Retina (tissue), 1 donor: ENCODE measurements around the gene TRAPPC12.
"Not testable (repeated sequence)": the region's sequence is repeated elsewhere in the genome, so short reads cannot be mapped to it uniquely, and the experiment has no call there.

ENCODE experiments used
- DNase-seq: peaks from one replicate; pipeline ENCODE4 v3.0.0-alpha.2; 2016

TRAPPC12 gene

DNA sequence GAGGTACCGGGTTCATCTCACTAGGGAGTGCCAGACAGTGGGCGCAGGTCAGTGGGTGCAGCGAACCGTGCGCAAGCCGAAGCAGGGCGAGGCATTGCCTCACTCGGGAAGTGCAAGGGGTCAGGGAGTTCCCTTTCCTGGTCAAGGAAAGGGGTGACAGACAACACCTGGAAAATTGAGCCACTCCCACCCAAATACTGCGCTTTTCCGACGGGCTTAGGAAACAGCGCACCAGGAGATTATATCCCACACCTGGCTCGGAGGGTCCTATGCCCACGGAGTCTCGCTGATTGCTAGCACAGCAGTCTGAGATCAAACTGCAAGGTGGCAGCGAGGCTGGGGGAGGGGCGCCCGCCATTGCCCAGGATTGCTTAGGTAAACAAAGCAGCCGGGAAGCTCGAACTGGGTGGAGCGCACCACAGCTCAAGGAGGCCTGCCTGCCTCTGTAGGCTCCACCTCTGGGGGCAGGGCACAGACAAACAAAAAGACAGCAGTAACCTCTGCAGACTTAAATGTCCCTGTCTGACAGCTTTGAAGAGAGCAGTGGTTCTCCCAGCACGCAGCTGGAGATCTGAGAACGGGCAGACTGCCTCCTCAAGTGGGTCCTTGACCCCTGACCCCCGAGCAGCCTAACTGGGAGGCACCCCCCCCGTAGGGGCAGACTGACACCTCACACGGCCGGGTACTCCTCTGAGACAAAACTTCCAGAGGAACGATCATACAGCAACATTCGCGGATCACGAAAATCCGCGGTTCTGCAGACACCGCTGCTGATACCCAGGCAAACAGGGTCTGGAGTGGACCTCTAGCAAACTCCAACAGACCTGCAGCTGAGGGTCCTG lies 9.9 kb upstream of the TRAPPC12 start:
- not testable (repeated sequence) for DNase-seq

DNA sequence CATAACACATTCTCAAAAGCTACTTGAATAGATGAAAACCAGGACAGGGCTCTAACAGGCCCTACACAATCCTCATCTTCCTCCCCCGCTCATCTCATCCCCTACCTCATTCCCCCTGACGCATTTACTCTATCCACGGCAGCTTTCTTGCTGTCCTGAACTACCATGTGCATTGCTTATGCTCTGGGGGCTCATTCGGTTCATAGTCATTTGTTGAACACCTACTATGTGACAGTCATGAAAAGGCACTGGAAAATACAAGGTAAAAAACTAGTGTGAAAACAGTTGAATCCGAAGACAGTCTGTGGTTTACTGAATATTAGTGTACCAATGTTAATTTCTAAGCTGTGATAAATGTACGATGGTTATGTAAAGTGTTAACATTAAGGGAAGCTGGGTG lies 2.7 kb upstream of the TRAPPC12 start:
- no peak for DNase-seq

DNA sequence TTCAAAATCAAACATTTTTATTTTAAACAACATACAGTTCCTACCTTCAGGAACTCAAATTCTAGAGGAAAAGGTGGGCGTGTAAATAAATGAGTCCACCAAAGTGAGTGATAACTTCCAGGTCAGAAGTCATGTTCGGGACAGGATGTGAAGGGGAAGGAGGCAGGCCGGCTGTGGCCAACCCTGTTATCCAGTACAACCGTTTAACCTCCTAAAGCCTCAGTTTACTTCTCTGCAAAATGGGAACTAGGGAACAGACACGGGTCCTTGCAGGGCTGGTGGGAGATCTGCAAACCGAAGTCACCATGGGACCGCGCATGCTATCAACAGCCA lies 2.2 kb upstream of the TRAPPC12 start:
- no peak for DNase-seq

DNA sequence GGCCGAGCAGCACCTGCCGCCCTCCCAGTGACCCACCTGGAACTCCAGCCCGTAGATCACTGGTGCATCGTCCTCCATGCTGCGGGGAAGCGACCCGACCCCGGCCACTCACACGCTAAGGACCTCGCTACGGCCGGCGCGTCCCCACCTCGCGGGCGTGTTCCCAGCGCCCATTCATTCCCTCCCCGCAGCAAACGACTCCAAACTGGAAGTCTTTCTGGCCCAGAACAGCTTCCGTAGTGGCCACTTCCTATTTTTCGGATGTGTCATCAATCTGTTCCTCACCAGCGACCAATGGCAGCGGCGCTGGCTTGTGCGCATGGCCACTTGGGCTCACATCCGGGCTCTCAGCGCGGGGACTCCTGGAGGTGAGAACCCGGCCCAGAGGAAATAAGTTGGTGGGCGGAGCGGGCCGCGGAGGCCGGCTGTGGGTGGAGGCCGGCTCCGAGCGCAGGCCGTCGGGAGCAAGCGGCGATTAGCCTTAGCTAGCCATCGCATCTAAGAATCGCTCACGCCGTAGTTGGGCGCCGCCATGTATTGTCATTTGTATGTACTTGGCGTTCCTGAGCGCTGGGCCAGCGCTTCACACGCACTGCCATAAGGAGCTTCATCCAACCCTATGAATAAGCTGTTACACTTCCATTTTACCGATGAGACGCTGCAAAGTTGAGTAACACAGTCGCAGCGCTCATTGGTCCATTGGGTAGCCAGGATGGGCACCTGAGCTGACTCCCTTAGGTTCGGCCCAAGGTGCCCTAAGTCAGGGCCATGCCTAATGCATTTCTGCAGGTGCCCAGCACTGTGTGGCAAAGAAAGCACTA lies 1.7 kb upstream of the TRAPPC12 start, which contains the start of gene EIPR1:
TSS of gene EIPR1 (minus strand) at position 207 of the 821 bp plus-strand sequence. CDS start at position 78, 129 bp downstream.
- peak; percentile 98 for DNase-seq

DNA sequence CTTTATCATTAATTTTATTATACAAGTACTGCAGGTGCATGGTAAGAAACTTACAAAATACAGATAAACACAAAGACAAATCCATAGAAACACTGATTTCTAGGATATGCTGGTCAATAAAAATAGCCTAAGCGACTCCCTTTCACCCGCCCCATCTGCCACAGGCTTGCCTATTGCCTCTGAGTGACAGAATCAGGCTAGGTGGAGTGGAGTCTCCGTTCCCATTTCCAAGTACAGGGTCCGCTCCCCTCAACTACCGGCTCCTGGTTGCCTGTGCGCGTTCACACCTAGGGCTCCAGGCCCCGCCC lies 201 bp upstream of the TRAPPC12 start:
- no peak for DNase-seq

DNA sequence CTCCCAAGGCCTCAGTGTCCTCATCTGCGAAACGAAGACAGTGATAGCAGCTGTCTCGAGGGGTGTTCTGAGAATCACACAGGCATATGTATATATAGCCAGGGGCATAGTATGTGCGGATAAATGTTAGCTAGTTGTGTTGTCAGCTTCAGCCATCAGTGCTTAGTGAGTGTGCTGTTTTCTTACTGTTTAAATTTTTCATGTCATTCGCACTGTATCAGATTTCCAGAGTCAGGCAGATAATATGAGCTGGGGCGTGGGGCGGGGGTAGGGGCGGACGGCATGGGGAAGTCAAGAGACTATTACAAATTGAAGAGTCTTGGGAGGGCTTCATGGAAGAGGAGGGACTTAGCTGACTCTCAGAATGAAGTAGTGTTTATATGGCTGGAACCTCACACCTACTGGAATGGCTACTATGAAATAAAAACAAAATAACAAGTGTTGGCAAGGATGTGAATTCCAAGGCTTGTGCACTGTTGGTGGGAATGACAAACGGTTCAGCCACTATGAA lies 7.0 kb downstream of the TRAPPC12 start:
- DNase-seq = no peak

DNA sequence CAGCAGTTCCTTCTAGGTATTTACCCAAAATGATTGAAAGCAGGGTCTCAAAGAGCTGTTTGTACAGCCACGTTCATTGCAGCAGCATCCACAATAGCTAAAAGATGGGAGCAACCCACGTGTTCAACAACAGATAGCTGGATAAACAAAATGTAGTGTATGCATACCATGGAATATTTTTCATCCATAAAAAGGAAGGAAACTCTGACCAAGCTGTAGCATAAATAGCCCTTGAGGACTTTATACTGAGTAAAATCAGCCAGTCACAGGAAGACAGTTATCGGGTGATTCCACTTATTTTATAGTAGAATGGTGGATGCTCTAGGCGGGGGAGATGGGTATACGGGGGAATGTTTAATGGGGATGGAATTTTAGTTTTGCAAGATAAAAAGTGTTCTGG lies 7.5 kb downstream of the TRAPPC12 start:
- no peak for DNase-seq

DNA sequence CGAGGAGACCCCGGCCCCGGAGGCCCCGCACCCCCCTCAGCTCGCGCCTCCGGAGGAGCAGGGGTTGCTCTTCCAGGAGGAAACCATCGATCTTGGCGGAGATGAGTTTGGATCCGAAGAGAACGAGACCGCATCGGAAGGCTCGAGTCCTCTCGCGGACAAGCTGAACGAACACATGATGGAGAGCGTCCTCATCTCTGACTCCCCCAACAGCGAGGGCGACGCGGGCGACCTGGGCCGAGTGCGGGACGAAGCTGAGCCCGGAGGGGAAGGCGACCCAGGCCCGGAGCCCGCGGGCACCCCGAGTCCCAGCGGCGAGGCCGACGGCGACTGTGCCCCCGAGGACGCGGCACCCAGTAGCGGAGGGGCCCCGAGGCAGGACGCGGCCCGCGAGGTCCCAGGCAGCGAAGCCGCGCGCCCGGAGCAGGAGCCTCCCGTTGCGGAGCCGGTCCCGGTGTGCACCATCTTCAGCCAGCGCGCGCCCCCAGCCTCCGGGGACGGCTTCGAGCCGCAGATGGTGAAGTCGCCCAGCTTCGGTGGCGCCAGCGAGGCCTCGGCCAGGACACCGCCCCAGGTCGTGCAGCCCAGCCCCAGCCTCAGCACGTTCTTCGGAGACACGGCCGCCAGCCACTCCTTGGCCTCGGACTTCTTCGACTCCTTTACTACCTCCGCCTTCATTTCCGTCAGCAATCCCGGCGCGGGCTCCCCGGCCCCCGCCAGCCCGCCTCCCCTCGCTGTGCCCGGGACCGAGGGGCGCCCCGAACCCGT lies 8.3 kb downstream of the TRAPPC12 start:
- no peak for DNase-seq

DNA sequence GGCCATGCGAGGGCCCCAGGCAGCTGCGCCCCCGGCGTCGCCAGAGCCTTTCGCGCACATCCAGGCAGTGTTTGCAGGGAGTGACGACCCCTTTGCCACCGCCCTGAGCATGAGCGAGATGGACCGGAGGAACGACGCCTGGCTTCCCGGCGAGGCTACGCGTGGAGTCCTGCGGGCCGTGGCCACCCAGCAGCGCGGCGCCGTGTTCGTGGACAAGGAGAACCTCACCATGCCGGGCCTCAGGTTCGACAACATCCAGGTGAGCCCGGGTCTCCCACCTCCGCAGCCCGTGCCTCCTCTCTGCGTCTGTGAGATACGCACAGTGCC lies 8.9 kb downstream of the TRAPPC12 start:
- DNase-seq = no peak

DNA sequence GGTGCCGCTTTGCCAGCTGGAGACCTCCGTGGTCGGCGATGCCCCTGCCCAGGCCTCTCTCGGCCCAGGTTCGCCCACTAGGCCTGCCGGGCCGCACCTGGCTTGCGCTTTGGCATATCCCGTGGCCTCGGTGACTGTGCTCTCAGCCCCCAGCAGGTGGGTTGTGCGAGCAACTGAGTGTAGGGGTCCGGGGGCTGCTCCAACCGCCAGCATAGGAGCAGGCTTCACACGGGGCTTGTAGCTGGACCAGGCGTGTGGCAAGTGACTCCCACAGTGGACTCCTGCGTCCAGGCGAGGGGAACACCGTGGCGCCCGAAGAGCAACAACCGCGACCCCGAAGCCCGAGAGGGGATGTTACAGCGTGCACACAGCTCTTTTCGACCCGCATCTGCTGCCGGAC lies 9.7 kb downstream of the TRAPPC12 start:
- DNase-seq = no peak

DNA sequence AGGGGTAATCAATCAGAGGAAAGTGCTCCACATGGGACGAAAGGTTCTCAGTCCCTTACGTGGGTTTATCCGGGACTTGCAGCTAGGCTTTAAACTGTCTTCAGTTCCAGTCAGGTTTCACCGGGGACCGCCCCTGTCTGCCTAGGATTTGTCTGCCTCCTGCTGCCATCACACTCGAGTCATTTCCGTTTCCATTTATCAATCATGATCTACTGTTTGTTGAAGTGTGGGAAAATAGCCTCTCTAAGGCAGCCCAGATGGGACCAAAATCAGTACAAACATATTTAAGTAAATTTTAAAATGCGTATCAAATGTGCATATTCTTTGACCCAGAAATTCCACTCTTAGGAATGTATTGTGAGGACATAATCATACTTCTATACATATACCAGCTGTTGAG lies 10.5 kb downstream of the TRAPPC12 start:
- DNase-seq = no peak

DNA sequence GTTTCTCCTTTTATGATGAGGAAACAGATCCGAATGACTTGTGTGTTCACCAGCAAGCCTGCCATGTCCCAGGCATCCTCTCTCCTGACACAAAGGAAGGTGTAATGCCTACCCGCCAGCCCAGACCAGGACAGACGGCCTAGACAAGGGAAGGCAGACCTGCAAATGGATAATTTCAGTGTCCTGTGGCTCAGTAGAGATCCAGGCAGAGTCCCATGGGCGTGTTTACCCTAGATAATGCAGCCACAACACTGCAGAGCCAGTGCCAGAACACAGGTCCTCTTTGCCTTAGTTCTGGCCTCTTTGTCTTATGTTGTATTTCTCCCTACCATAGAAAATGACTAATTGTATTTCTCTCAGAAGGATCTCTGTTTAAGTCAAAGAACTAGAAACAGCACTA lies 12.7 kb downstream of the TRAPPC12 start:
- no peak for DNase-seq

DNA sequence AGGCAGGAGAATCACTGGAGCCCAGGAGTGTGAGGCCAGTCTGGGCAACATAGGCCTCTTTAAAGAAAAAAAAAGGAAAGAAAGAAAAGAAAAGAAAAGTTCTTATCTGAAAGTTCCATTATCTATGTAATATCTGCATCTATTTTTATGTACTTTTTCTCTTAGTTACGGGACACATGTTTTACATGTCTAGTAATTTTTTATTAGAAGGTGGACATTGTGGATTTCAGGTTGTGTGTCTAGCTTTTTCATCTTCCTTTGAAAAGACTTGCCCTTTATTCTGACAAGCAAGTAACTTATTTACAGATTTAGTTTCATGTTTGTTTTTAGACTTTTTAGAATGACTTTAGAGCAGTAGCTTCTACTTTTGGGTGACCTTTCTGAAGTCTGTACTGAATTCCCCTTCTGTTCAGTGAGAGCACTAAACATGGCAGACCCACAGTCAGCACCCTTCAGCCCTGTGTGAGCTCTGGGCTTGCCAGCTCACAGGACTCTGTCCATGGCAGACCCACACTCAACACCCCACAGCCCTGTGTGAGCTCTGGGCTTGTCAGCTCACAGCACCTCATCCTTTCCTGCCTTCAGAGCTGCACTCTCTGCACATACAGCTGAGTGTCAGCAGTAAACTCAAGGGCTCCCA lies 17.5 kb downstream of the TRAPPC12 start:
- no peak for DNase-seq

DNA sequence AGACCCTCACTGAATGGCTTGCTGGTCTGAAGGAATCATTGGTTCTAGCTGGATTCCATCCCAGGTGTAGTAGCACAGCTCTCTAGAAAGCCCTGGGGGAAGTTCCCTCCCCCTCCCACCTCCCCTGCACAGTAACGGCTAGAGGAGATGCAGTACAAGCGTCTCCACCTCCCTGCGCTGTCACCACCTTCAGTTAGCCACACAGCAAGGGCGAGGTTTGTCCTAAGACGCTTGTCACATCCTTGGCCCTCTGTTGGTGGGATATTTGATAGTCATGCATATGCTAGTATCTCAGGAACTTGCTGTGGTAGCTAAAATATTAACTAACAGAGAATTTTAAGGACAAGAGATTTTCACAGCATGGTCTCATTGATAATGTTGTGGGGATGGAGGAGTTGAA lies 19.4 kb downstream of the TRAPPC12 start:
- DNase-seq = peak; percentile 15

DNA sequence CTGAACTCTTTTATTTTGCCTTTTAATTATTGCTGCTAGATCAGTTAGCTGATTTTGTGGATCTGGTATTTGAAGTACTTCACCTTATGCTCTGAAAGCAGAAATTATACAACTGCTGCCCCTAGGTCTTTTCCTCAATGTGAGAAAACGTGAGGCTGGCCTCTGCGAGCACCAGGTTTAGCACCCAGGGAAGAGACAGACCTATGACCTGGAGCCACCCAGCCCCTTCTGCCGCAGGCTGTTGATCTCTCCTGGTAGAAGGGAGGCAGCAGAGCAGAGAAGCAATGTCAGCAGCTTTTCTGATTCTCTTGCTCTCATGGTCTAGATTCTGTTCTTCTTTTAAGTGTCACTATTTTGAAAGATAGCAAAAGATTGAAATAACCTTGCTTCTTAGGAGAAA lies 19.9 kb downstream of the TRAPPC12 start:
- DNase-seq = no peak

DNA sequence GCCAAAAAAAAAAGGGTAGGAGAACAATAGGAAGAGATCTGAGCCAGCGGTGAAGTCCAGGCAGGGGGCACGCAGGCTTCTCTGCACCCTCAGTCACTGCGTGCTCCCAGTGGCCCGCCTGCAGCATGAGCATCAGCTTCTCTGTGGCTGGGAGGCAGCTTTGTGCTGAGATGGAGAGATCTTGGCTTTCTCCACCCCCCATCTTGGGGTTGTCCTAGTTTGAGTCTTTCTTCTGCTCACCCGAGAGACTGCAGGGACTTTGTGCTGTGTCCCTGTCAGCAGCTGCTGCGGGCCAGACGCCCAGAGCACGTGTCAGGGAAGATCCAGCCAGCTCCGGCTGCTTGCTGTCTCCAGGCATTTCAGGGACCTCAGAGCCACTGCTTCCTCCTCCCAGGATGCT lies 20.3 kb downstream of the TRAPPC12 start:
- peak; percentile 85 for DNase-seq

DNA sequence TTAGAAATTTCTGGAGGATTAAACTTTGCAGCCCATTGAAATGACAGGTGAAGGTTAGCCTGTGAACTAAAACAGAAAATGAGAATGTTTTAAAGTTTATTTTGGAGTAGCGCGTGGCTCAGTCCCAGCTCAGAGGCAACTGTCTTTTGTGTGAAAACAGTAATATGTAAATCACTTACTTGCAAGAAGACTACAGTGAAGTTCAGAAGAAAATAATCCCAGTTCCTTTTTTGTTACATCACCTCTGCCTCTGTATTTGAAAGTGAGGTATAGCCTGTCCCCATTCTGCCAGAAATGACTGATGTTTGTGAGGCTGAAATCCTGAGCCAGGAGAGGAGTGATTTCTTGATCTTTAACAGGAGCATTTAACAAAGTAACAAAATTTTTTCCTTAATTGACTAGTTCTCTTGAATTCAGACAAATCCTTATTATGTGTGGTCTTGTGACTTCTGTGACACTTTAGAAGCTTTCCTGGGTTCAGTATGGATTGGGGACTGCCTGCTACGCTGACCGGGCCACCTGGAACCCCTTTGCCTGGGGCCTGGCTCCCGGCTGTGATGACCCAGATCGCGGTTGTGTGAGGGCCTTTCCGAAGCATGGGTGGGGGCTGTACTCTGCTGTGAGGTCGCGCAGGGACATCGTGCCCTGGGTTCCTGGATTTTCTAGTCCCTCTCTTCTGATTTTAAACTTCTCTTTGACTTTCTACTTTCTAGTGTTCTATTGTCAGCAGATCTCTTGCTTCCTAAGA lies 24.3 kb downstream of the TRAPPC12 start:
- DNase-seq = no peak

DNA sequence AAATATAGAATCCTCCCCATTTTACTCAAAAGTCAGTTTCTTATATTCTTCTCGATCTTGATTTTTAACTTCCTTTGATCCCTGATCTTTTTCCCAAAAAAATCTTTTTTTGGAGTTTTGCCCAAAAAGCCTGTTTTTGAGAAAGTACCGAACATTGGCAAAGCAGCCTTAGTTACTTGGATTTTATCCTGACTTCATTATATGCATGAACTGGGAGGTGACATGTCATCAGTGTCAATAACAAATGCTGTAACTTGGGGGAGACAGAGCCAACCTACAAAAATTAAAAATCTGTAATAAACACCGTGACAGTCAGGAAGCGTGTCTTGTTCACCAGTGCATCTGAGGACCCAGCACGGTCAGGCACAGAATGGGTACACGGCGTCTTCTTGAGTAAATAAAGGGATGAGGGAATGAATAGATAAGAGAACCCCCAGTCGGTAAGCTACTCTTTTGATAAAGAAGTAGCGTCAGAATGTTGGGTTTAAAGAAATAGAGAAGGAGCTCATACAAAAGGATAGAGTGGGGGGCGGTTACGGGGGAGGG lies 24.9 kb downstream of the TRAPPC12 start:
- no peak for DNase-seq

DNA sequence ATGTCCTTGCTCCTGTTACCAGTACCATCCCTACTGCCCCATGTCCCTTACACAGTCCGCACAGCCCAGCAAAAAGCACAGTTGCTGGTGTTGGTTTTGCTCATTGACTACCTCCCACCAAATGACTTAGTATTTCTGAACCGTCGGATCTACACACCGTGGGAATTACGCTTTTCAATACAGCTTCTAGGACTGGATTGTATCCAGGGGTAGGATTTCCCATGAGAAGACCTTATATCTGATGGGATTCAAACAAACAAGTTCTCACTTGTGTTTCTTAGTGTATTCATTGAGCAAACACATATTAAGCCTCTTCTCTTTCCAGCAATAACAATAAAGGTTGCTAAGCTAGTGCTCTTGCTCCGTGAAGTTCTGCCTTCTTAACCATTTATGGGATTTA lies 25.8 kb downstream of the TRAPPC12 start:
- no peak for DNase-seq

DNA sequence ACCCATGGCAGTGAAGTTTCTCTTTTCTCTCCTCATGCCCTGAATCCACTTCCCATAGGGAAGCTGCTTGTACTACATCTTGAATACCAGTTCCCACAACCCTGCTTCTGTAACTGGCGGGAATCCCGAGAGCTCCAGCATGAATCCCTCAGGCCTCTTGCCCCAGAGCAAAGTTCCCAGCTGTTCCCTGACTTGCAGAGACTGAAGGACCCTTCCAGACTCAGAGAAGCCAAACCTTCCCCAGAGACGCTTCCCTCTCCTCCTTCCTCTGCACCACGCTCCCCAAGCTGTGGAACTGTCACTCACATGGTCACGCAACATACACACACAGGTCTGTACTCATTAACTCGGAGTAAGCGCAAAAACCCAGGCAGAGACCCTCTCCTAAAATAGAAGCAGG lies 26.4 kb downstream of the TRAPPC12 start:
- DNase-seq = no peak

DNA sequence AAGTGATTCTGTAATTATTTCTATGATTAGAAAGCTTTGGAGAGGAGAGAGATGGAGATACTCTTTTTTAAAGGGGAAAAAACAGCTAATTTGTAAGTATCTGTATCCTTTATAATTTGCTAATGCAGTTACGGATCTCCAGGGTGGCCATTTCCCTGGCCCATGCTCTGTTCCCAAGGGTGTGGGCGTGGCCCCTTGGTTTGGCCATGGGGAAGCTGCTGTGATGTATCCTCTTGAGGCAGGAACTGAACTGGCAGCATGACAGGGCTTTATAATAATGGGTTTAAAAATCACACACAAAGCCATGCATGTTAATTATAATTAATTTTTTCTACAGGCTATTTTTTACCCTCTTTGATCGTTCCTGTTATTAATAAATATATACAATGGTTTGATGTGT lies 27.0 kb downstream of the TRAPPC12 start:
- no peak for DNase-seq

DNA sequence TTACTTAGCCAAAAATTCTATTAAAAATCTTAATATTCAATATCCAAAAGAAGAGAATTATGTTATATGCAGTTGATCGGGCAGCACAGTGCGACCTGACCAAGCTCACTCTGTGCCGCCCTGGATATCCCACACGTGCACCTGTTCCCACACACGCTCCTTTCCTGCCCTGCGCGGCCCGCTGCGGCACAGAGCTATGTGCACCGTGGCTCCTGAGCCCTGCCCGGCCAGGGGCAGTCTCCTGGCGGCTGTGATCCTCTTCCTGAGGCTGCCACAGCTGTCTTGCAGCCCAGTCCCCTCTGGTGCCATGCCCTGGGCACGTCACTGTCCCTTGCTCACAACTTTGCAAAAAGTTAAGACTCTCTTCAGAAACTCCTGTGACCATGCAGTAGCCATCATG lies 29.3 kb downstream of the TRAPPC12 start:
- no peak for DNase-seq
